Islet of Langerhans (tissue), 1 donor: ENCODE results near the gene ADAMTS17.

ENCODE experiments used
- FAIRE-seq: peaks from one replicate; lab custom pipeline; 2011; peaks lifted over from hg19 to GRCh38; lab: Jason Lieb, UNC

The ADAMTS17 gene

DNA sequence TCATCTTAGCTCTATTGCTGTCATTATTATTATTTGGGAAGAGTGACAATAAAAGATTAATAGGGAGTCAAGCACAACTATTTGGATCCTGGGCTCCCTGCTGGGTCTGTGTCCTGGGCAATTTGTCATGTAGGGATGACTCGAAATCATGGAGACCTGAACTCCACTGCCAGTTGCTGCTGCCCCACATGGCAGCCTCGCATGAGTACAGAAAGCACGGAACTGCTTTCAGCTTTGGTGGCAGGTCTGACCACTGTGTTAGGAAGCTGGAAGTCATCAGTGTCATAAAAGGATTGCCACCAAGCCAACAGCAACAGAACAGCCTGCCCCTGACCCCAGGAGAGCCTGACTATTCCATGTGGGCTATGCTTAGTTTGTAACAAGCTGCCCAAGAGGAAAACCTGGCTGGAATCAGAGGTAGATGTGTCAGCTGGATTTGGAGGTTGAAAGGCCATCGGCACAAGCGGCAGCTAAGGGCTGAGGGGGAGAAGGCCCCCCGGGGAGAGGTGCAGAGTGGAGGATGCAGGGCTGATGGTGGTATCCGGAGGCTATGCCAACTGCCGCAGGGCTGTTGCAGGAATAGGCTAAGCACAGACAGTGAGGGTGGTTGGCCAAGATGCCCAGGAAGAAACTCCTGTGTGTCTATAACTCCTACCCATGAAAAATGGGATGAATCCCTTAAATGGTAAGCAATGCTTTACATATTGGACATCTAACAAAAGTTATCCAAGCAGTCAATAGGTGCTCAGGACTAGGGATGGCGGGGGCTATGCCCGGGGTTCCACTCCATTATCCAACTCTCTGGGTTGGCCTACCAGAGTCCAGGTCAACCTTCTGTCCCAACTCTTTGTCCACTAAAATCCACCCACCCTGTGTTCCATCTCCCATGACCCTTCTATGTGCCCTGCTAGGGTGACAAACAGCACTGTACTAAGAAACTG lies 291.6 kb downstream of the ADAMTS17 start:
- no peak for FAIRE-seq

DNA sequence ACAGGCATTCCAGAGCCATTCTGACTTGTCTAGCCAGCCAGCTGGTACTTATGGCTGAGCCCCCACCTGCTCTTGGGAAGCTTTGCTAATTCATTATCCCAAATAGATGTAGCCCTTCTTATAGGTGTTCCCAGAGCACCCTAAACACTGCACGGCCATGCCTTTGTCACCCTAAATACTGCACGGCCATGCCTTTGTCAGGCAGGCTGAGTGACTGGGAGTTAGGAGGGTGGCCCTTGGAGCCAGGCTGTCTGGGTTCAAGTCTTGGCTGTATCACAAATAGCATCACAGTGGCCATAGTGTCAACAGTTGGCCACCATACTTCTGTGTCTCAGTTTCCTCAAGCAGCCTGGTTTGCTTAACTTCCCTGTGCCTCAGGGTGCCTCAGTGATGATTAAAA lies 292.3 kb downstream of the ADAMTS17 start:
- FAIRE-seq = no peak

DNA sequence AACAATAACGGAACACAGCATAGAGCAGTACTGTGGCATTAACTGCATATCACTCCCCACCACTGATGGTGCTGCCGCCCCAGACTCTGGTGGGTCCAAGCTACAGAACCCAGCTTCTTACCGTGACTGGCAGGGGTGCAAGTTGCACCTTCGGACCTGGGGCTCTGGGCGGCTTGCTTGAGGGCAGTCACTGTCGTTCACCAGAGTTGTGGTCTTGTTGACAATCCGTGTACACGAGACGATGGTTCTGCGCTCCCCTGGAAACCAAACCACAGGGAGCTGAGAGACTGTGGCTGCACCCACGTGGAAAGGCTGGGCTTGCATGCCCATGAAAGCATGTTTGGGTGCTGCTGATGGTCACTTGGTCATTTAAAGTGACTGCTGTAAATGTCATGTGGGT lies 293.0 kb downstream of the ADAMTS17 start:
- no peak for FAIRE-seq

DNA sequence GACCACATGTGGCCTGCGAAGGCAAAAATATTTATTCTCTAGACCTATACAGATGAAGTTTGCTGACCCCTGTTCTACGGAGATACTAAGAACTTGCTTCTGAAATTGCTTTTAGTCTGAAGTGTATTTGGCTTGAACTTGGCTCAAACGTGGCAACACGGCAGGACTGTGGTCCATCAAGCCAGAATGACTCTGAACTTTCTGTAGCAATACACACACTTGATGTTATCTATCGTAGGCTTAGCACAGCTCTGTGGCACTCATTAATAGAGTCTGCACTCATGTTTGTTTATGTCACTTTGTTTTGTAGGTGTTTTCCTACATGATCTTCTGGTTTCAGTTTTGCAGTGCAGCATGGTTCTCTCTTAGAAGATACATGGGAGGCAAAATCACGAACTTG lies 298.1 kb downstream of the ADAMTS17 start:
- FAIRE-seq = no peak

DNA sequence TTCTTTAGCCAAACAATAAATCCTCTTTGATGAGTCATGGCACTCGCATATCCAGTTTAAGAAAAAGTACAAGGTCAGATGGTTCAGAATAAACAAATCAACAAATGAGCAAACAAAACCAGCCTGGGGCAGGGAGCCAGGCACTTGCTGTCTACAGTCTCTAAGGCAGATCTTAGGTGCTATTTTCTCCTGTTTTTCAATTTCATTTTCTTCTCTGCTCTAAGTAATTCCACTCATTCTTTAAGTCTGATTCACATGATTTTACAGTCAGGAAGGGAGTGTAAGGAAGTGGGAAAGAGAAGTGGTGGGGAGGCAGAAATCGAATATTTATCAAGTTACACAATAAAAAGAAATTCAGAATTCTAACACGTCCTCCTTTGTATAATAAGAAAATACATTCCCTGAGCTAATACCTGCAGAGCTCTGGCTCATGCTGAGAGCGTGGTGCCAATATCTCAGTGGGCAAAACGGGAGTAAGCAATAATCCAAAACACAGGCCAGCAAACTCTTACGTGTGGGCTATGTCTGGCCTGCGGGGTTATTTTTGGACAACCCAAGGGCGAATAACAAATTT lies 298.6 kb downstream of the ADAMTS17 start:
- FAIRE-seq = no peak

DNA sequence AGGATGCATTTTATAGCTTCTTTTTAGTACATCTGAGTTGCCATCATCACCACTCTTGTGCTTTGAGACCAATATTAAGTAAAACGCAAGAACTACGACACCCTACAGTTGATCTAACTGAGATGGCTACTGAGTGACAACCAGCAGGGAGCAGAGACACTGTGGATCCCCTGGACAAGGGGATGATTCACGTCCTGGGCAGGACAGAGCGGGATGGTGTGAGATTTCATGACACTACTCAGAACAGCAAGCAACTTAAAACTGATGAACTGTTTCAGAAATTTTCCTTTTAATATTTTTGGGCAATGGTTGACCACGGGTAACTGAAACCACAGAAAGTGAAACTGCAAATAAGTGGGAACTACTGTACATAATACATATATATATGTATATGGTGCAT lies 299.2 kb downstream of the ADAMTS17 start:
- FAIRE-seq = no peak

DNA sequence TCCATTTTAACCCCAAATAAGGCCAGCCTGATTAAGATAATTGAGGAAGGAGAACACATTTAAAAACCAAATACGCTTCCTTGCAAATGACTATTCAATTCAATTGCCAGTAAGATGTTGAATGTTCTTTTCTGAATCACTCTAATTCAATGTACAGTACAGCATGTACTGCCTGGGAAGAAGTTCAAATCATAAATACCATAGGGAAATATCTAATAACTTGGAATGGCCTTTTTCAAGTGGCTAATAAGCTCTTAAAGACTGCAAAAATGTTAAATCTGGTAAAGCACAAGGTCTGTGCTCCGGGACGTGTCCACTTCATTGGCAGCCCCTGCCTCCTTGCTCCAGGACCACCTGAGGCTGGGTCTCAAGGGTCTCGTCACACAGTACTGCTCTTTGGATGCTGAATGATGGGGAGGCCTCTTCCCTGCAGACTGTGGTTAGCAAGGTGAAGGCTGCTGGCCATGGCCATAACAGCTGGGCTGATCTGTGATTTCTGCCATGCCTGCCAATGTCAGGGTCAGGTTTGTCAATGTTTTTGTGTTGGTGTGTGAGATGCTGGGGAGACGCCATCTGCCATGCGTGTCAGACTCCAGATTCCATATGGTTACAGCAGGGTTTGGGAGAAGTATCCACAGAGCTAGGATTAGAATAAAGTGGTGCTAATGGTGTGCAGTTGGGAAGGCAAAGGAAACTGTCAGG lies 300.5 kb downstream of the ADAMTS17 start:
- no peak for FAIRE-seq

DNA sequence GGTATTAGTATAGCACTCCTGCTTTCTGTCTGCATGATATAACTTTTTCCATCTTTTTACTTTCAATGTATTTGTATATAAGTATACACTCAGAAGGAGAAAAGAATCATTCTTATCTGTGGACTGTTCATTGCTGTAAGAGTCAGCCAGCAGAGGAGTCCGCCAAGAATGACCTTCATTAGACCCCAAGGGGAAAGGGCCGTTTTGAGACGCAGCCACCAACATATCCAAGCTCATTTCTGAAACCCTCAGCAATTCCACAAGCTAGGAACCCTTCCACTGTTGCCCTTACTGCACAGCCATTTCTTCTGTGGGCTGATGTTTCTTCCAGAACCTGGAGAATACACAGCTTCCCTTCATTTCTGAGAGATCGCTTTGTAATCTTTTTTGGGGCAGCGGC lies 301.8 kb downstream of the ADAMTS17 start:
- no peak for FAIRE-seq

DNA sequence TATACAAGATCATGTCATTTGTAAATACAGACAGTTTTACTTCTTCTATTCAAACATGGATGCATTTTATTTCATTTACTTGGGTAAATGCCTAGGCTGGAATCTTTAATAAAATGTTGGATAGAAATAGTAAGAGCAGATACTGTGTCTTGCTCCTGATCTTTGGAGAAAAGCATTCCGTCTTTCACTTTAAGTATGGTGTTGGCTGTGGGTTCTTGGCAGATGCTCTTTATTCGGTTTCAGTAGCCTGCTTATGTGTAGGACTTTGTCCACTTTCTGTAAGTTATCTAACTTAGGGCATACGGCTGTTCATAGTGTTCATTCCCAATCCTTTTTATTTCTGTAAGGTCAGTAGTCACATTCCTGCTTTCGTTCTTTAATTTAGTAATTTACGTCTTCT lies 303.0 kb downstream of the ADAMTS17 start:
- no peak for FAIRE-seq

DNA sequence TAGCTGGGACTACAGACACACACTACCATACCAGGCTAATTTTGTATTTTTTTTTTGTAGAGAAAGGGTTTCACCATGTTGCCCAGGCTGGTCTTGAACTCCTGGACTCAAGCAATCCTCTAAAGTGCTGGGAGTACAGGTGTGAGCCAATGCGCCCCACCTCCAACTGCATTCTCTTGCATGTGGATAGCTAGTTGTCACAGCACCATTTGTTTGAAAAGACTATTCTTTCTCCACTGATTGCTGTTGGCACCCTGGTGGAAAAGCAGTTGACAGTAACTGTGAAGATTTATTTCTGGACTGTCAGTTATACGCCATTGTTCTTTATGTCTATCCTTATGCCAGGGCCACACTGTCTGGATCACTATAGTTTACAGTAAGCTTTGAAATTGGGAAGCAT lies 303.9 kb downstream of the ADAMTS17 start:
- no peak for FAIRE-seq

DNA sequence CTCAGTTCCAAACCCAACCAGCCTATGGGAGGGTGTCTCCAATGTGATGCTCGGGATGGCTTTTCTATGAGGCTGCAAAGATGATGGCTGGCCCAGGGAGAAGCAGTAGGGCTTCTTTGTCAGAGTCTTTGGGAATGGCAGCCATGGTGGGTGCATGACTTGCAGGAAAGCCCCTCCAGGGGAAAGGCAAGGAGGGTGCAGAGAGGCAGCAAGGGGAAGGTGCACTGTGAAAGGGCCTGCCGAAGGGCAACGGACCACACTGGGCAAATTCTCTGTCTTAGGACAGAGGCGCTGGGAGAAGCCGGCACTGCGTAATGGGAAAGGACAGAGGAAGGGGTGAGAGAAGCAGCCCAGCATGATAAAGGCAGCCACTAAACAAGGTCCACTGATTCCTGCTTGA lies 305.8 kb downstream of the ADAMTS17 start:
- FAIRE-seq = no peak

DNA sequence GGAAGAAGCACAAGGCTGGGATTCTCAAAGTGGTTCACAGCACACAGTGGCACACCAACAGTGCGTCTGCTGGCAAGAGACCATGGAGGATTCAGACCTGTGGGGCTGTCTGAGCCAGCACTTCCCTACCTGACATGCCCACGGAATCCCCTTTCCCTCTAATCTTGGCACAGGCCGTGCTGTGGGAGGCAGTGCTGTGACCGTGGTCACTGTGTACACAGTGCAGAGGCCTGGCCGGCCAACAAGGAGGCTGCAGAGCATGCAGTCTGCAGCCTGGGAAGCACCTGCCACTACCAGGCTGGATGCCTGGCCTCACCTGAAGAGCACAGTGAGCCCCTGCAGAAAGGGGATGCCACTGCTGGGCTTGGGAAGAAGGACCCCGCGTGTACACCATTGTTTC lies 307.6 kb downstream of the ADAMTS17 start:
- FAIRE-seq = no peak

DNA sequence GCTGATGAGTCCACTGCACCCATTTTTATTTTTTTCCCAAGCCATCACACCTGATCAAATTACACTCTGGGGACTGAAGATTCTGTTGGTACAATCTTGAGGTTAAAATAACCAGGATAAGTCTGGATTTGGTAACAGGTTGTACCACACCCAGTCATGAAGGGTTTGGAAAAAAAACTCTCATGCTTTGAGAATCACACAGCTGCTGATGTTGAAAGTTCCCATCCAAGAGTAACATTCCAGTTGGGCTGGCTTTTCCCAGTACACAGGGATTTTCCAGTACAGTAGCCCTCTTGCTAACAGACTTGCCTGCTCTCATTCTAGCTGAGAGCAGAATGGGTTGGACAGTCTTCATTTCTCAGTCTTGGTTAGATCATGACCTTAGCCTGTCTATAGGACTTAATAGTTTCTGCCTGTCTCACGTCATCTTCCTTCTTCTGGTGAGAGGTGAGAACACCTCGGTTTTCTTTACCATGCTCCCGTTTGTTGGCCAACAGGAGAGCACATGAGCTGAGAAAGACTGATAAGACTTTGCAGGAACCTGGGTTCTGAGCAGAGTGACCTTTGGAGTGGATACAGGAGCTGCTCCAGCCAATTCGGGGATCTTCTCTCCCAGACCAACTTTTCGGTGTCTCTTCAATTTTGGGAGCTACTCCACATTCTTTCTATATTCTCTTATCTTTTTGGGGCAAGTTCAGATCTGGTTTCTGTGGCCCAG lies 308.5 kb downstream of the ADAMTS17 start:
- FAIRE-seq = no peak

DNA sequence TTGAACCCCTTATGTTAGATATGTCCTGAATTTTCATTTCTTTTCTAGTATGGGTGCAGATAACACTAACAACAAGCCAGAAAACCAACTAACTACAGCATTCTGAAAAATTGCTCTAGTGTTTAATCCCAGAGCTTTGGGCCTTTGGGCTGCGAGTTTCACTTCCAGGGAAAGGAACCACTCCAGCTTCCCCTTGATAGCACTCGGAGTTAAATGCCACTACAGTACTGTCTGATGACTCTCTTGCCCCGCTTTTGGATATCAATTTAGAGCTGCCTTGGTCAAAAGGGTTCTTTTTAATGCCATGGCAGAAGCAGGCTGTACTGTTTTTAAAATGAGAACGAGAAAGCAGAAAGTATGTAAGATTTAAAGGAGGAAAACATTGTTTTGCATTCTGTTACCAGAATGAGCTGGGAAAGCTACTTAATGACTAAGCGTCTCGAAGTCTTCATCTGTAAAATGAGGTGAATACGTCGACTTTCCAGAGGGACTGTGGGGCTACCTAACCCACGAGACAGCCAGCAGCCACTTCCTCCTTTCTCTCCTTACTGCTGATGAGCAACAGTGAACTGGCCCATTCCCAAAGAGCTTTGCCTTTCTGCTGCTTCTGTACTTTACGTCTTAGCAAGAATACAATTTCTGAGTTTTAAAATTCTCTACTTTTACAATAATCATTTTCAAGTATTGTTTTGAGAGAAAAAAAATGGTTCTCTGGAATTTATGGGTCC lies 309.3 kb downstream of the ADAMTS17 start:
- no peak for FAIRE-seq

DNA sequence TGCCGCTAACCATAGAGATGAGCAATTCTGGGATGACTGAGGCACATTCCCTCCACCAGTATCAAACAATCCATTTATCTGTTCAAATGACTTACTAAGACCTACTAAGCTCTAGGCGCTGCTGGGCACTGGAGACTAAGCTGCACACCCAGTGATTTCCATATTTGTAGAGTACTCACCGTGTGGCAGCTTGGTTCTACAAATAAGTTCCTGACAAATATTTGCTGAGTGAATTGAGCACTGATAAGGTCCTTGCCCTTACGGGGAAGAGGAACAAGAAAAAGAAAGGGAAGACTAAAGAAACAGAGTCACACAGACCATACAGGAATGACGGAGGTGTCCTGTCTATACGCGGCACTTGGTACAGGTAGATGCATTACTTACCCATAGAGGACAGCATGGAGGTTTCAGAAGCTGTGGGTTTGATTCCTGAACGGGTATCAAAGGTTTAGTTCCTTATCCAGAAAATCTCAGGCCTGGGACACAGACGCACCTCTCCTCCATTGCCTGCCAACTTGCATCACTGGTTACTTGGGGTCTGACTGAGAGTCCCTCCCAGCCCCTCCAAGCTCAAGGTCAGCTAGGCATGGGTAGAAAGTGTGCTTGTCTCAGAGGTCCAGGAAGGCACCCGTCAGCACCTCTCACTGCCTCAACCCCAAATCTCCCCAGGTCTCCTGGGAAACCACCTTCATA lies 310.0 kb downstream of the ADAMTS17 start:
- no peak for FAIRE-seq

DNA sequence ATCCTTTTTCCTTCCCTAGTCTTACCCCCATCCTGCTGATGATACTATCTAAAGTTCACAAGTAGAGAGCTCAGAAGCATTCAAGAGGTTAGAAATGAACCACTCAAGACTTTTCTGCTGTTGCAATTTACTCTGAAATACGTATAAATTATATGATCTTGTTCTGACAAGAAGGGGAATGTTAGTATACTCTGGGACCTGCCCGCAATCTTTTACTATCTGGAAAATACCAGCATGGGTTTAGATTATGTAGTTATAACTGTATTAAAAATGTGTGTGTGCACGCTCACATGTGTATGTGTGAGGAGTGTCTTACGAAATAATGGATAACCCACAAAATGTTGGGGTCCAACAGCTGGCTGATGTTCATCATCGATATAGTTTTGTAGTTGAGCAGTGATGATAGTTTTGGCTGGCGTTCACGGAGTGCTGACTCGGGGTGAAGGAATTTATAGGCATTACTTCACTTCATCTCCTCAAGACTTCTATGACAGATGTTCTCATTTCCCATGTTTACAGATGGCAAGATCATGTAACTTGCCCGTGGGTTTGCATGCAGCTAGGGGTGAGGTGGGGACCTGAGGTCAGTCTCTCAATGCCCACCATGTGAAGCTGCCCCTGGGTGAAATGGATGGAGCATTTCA lies 311.1 kb downstream of the ADAMTS17 start:
- no peak for FAIRE-seq

DNA sequence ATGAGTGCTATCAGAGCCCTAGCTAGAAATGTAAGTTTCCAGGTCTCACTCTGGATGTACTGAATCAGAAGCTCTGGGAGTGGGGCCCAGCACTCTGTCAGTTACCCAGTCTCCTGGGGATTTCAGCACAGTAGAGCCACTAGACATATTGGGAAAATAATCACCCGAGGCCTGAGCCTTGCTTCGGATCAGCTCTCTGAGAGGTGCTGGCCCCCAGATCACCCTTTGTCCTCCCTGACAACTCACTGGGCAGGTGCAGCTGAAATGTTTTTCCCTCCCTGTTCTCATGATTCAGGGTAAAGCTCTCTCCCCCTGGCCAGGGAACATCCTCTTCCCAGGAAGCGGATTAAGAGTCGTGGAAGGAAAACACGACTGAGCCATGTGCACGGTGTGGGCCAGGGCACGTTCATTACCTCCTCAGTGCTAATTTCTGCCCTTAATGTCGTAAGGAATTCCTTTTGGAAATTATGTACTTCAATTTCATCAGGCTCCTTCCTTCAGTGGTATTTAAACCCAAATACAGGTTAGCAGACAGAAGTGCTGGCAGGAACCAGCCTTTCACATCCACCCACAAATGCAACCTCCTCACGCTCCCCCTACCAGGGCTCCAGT lies 311.8 kb downstream of the ADAMTS17 start:
- FAIRE-seq = no peak

DNA sequence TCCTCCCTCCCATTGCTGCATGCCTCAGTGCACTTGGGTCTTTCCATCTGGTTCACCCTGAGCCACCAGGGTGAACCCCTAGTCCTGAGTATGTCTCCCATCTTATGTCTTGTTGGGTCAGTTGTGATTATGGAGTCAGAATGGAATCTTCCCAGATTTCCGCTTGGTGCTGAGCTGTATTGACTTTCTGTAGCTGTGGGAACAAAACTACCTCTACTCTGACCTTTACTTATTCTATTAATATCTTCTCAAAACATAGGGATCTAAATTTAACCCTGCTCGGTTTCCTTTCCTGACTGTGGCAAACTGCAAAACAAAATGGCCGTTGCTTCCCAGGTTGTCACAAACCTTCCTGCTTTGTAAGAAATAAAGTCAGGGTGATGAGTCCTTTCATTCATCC lies 312.7 kb downstream of the ADAMTS17 start:
- FAIRE-seq = no peak

DNA sequence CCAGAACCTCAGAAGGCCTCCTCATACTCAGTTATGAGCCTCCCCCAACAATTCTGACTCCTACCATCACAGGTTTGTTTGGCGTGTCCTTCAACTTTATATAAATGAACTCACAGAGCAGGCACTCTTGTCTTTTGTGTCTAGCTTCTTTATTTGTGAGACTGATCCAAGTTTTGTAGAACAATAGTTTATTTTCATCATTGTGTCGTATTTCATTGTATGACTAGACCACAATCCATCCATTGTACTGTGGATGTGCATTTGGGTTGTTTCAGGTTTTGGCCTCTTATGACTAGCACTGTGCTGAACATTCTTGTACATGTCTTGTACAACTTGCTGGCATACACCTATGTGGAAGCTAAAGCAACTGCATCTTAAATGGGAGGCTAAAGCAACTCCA lies 315.7 kb downstream of the ADAMTS17 start:
- no peak for FAIRE-seq

DNA sequence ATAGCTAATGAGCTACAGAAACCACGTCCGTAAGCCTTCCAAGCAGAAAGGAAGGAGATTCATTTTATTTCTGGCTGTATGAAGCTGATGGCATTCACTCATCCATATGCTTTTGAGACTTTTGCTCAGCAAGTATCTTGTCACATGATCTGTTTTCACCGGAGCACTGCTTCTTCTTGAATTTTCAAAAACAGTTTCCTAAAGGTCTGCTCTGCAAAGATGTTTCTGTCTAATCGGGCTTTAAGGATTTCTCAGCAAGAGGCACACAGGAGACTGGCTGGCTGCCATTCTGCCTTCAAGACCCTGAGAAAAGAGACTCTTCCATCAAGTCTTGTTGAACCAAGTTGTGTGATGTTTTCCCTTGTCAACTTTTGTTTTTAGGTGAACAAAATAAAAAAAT lies 319.0 kb downstream of the ADAMTS17 start:
- no peak for FAIRE-seq
